ENCODE results near the gene YARS1.

Gene YARS1

DNA sequence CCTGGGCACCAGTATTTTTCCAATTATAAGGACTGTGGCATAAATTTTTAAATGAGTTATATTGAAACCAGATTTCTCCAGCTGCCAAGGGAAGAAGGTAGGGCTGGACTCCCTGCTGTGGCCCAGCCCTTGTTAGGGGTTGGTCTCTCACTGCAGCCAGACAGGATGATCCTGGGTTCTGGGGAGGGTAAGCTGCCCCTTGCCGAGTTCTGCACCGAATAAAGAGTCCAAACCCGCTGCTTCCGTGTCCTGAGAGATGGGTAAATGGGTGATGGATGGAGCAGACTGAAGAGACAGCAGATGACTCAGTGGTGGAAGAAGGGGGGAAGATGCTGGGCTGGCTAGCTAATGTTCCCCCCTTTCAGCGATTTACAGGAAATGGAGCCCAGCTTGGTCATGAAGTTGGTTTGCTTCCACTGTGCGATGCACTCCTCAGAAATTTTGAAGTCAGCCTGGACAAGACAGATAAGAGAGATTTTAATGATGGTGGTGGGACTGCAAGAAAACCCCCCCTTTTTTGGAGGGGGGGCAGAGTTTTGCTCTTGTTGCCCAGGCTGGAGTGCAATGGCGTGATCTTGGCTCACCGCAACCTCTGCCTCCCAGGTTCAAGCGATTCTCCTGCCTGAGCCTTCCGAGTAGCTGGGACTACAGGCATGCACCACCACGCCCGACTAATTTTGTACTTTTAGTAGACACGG lies 41.4 kb downstream of the YARS1 start:
- DNase-seq = no peak

- no peak for DNase-seq
These were observed 42.1 kb downstream of the YARS1 start for GRCh38 chr1:32774950-32775634.

DNA sequence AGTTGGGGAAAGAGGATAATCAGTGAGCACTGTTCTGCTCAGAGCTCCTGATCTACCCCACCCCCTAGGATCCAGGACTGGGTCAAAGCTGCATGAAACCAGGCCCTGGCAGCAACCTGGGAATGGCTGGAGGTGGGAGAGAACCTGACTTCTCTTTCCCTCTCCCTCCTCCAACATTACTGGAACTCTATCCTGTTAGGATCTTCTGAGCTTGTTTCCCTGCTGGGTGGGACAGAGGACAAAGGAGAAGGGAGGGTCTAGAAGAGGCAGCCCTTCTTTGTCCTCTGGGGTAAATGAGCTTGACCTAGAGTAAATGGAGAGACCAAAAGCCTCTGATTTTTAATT lies 42.7 kb downstream of the YARS1 start:
- DNase-seq = no peak

DNA sequence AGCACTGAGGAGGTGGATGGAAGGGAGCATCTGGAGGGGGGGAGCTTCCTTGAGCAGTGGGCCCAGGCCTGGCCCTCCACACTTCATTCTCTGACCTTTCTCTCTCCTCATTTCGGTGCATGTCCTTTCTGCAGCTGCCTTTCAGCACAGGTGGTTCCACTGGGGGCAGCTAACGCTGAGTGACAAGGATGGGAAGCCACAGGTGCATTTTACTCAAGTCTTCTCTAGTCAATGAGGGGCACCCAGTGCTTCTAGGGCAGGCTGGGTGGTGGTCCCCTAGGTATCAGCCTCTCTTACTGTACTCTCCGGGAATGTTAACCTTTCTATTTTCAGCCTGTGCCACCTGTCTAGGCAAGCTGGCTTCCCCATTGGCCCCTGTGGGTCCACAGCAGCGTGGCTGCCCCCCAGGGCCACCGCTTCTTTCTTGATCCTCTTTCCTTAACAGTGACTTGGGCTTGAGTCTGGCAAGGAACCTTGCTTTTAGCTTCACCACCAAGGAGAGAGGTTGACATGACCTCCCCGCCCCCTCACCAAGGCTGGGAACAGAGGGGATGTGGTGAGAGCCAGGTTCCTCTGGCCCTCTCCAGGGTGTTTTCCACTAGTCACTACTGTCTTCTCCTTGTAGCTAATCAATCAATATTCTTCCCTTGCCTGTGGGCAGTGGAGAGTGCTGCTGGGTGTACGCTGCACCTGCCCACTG lies 43.2 kb downstream of the YARS1 start:
- DNase-seq = no peak

DNA sequence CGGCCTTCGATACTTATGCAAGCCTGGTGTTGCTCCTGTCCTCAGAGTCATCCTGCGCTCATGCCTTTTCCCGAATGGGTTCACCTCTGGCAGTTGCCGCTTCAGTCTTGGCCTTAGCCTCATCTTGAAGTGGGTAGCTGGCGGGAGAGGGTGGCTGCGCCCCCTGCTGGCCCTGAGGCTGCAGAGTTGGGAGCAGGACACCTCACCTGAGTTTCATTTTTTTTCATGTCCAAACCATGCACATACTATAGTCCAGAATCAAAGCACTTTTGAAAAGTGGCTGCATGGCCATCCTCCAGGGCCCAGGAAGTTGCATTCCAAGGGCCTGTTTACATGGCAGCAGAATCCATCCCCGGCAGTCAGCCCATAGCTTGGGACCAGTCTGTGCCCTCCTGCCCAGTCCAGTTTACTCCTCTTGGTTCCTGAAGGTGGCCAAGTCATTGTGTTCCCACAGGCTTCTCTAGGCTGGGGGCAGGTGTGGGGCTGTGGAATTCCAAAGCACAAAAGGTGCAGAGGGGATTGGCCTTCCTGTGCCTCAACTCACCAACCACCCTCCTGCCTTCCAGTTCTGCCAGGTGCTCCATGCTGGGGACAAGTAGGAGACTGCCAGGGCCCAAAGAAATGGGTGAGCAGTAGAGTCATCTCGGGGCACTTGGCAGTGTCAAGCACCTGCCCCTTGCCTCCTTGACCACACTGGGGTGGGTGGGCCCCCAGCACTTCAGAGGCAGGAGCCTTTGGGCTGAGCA lies 44.0 kb downstream of the YARS1 start:
- peak; percentile 75 for DNase-seq

DNA sequence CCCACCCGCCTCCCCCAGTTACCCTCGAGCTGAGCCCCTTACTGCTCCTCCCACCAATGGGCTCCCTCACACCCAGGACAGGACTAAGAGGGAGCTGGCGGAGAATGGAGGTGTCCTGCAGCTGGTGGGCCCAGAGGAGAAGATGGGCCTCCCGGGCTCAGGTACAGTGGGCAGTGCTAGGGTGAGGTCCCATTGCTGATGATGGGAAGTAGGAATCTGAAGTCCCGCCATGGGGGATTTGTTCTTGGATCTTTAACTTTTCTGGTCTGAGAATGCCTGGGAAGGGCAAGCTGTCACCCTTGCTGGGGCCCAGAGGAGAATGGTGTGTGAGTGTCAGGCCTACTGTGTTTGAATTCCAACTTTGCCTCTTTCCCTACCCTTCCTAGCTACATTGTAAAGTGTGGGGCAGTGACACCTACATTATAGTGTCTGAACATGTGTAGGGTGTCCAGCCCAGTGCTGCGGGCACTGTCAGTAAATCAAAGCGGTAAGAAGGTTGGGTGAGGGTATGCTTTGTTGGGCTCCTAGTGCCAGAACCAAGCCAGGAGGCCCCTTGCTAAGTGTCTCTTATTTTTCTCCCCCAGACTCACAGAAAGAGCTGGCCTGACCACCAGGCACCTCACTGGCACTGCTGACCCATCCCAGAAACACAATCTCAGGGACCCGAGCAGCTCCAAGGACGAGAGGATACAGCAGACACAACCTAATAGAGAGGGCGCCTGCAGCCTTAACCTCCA lies 44.7 kb downstream of the YARS1 start:
- DNase-seq = no peak

- no peak for DNase-seq
These were observed 45.4 kb downstream of the YARS1 start for GRCh38 chr1:32771561-32772280.

- no peak for DNase-seq
These were observed 46.2 kb downstream of the YARS1 start for GRCh38 chr1:32770741-32771548.

- no peak for DNase-seq
These were observed 46.9 kb downstream of the YARS1 start for GRCh38 chr1:32770221-32770731.

GRCh38 chr1:32769524-32770220 lies 47.5 kb downstream of the YARS1 start:
- no peak for DNase-seq

DNA sequence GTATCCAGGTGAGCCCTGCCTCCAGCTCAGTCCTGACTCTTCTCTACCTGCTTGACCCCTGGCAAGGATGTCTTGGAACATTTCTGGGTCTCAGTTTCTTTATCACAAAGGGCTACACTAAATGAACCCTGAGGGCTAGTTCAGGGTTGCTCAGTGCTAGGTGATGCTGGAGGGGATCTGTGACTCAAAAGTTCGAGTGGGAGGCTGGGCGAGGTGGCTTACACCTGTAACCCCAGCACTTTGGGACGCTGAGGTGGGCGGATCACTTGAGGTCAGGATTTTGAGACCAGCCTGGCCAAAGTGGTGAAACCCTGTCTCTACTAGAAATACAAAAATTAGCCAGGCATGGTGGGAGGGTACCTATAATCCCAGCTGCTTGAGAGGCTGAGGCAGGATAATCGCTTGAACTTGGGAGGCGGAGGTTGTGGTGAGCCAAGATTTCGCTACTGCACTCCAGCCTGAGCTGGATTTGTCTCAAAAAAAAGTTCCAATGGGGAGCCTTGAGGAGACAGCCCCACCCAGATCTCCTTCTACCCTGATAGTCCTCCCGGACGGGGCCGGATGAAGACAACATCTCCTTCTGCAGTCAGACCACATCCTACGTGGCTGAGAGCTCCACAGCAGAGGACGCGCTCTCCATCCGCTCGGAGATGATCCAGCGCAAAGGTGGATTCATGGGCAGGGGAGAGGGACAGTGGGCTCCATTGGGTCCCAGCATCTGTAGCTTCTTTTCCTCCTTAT lies 48.9 kb downstream of the YARS1 start:
- no peak for DNase-seq

DNA sequence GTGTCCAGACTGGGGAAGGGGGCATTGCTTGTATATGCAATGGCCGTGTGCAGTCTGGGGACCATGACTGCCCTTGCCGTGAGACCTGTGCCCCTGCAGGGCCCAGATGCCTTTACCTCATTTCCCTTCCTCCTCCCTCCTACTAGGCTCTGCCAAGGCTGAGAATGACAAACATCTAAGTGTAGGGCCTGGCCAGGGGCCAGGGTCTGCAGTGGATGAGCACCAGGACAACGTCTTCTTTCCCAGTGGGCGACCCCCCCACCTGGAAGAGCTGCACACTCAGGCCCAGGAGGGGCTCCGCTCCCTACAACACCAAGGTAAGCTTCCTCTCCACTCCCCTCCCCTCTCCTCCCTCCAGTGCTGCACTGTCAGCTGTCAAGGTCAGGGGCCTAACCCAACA lies 49.5 kb downstream of the YARS1 start:
- no peak for DNase-seq

DNA sequence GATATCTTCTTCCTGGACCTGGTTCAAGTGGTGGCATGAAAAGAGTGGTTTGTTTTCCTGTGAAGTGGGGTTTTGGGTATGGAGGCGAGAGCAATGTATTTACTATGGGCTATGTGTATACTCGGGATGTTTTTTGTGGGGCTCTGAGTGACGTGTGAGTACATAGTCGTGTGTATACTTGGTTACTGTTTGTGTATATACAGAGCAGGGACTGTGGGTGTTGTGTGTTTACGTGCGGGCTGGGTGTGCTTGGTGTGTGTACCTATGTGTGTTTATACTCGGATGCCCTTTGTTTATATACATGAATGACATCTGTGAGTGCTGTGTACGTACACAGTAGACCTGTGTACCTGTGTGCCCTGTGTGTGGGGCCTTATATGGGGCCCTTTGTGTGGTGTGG lies 50.0 kb downstream of the YARS1 start:
- DNase-seq = no peak

GRCh38 chr1:32766328-32766972 lies 50.7 kb downstream of the YARS1 start:
- no peak for DNase-seq

DNA sequence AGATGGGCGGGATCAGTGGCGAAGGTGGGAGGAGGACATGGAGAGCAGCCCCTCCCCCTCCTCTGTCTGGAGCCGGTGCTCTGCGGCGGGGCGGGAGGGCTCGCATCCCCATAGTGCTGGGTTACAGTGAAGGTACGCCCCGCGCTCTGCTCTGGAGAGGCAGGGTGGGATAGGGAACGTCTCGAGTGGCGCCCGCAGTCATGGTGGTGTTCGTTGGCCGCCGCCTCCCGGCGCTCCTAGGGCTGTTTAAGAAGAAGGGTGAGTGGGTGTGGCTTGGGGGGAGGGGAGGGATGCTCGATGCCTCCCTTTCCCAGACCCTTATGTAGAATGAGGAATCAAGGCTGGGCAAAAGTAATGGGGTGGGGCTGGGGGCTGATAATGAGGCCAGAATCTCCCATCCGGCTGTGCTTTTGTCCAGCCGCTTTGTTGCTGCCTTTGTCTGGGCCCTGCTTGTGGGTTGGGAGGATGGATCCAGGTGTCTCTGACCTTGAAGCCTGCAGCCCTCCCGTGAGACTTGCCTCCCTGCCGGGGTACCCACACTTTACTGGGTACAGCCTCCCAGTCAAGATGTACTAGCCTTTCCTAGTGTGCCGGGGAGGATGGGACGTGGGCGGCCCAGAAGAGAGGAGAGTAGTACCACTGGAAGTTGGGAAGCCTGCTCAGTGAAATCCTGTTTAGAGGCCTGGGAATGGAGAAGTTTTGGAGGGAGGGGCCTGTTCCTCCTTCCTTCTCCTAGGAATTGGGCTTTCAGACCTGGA lies 51.4 kb downstream of the YARS1 start:
- no peak for DNase-seq

DNA sequence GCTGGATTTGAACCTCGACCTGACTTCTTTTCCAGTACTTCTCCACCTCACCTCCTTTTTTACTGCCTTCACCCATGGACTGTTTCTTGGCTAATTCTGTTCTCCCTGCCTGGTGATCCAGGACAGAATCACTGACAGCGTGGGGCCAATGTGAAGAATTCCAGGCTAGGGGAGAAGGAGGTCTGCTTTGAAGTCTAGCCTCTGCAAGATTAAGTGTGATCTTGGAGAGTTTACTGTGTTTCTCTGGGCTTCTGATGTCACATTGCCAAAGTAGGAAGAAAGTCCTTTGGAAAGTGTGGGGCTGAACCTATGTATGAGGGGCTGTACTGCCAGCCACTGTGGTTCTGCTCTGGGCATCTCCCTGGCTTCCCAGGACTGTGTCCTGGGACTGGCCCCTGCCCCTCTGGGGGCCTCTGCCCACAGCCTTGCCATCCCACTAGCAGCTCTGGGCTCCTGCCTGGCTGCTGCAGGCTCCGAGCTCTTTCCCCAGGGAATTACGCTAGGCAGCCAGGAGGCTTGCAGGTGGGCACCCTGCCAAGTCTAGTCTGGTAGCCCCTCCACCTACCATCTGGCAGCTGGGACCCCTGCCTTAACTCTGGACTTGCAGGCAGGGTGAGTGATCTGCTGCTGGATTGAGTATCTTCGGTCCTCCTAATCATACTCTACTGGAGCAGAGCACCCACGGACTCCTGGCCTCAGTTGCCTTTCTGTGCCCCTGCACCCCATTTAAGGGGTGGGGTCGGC lies 52.2 kb downstream of the YARS1 start:
- no peak for DNase-seq

- DNase-seq = no peak
These were observed 53.9 kb downstream of the YARS1 start for GRCh38 chr1:32763221-32763620.

DNA sequence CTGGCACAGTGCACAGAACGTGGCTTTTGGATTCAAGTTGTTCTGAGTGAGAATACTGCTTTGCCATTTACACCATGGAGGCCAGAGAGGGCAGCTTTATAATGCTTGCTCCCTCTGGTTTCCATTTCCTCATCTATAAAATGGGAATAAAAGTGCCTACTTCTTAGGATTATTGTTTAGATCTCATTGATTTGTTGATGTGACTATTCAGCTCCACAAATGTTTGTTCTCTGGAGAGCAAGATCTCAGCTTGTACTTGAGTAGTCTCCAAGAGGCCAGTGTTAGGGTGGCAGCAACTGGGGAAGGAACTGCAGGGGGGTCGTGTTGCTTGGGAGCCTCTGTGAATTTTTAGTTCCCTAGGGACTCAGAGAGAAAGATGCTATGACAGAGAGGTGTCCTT lies 55.2 kb downstream of the YARS1 start:
- no peak for DNase-seq
